Gastrocnemius medialis (tissue), 4 donors: ENCODE results near the gene DDX54. TPM values are rescaled to one million over a fixed set of nuclear protein-coding genes. Genes with fewer than 3 reads are reported as not detected.
A peak's percentile ranks its signal among the peaks of the same experiment; 100 is the strongest.

ENCODE experiments used
- ATAC-seq, 2 donors: fragments of 150-250 bp; one replicate each; pipeline ENCODE4 v1.9.1; 2016
- DNase-seq, 2 donors: peaks; one replicate each; pipeline ENCODE4 v3.0.0-alpha.2; 2019
- H3K27ac ChIP-seq, 4 donors: fragments of 200-600 bp; sonication (generic); 1 replicate in 1 of 4; 2 replicates in 3 of 4; pipeline ENCODE4 v1.5.1; 2016 to 2018; ENCODE audit warnings: mild to moderate bottlenecking in 2 of 4, moderate library complexity in 1 of 4
- H3K27me3 ChIP-seq, 3 donors: fragments of 200-600 bp; sonication (generic) in 2 of 3; 1 replicate in 1 of 3; 2 replicates in 2 of 3; pipeline versions ENCODE4 v1.5.1 to v1.6.0; 2016 to 2019; ENCODE audit warnings: mild to moderate bottlenecking in 1 of 3, moderate library complexity in 1 of 3
- H3K36me3 ChIP-seq, 2 donors: fragments of 200-600 bp; sonication (generic) in 1 of 2; one replicate each; pipeline ENCODE4 v1.5.1; 2017 to 2018
- H3K4me1 ChIP-seq, 2 donors: fragments of 200-600 bp; sonication (generic) in 1 of 2; one replicate each; pipeline ENCODE4 v1.5.1; 2016 to 2017; ENCODE audit warnings: mild to moderate bottlenecking in 2 of 2
- H3K4me3 ChIP-seq, 4 donors: fragments of 200-600 bp; sonication (generic) in 3 of 4; 1 replicate in 1 of 4; 2 replicates in 3 of 4; pipeline ENCODE4 v1.5.1; 2016 to 2019; ENCODE audit warnings: mild to moderate bottlenecking in 2 of 4
- H3K9me3 ChIP-seq, 3 donors: fragments of 200-600 bp; sonication (generic) in 2 of 3; 1 replicate in 1 of 3; 2 replicates in 2 of 3; pipeline ENCODE4 v1.5.1; 2016 to 2019
- POLR2A ChIP-seq, 2 donors: fragments of 450-650 bp; IDR thresholded peaks; one replicate each; pipeline ENCODE4 v1.6.1; 2017; ENCODE audit warnings: antibody characterized with exemption in 2 of 2, mild to moderate bottlenecking in 2 of 2, moderate library complexity in 2 of 2
- in situ Hi-C, 4 donors: fragments of 200-750 bp; cut with MboI; loops; one replicate each; pipeline versions ENCODE4 v1.15.0 to v1.8.0; 2017; ENCODE audit warnings: low sequenced_read_pairs in 4 of 4
- intact Hi-C: fragments of 100-400 bp; cut with DNase I; formaldehyde crosslinking; loops from one replicate; pipeline ENCODE4 v1.15.1; 2023; ENCODE audit warnings: low total_unique reads
- total RNA-seq, 4 donors: library from RNA; depleted of rRNA; stranded (reverse); fragments of >200 nt; gene quantifications; one replicate each; pipeline versions ENCODE4 v1.1.0 to v1.2.3, GENCODE V29; 2016
- TF ChIP-seq, protein P1 (sequence below), 5 experiments: fragments of 450-650 bp in 3 of 5; fragments of 200-600 bp in 2 of 5; sonication (generic) in 2 of 5; IDR thresholded peaks in 4 of 5; conservative IDR thresholded peaks in 1 of 5; 1 replicate in 4 of 5; 2 replicates in 1 of 5; pipeline ENCODE4 v1.5.1; 2016 to 2019; ENCODE audit warnings: antibody characterized with exemption in 5 of 5, mild to moderate bottlenecking in 3 of 5, moderate library complexity in 3 of 5

DDX54 gene
- total RNA-seq, 4 donors from 2014 or later = 90.0 to 144 (median 108) TPM

GRCh38 chr12:113152835-113153814 lies 32.2 kb downstream of the DDX54 start:
- Histone ChIP-seq H3K4me3 (peak overlapping the region; percentile 5 to 55 (median 32)), H3K36me3 (peaks cover 0 to 7% of the 10 kb centered on the region in 2 donors), H3K27ac (no peak overlapping the region), H3K9me3 (no peaks in the 10 kb centered on the region), H3K4me1 (no peaks in the 10 kb centered on the region), H3K27me3 (peaks cover 50 to 67% (median 53%) of the 10 kb centered on the region in 3 donors)
- TF ChIP-seq, protein P1, sequence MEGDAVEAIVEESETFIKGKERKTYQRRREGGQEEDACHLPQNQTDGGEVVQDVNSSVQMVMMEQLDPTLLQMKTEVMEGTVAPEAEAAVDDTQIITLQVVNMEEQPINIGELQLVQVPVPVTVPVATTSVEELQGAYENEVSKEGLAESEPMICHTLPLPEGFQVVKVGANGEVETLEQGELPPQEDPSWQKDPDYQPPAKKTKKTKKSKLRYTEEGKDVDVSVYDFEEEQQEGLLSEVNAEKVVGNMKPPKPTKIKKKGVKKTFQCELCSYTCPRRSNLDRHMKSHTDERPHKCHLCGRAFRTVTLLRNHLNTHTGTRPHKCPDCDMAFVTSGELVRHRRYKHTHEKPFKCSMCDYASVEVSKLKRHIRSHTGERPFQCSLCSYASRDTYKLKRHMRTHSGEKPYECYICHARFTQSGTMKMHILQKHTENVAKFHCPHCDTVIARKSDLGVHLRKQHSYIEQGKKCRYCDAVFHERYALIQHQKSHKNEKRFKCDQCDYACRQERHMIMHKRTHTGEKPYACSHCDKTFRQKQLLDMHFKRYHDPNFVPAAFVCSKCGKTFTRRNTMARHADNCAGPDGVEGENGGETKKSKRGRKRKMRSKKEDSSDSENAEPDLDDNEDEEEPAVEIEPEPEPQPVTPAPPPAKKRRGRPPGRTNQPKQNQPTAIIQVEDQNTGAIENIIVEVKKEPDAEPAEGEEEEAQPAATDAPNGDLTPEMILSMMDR (IDR thresholded peaks at IDR 0.05 in 4 of 5, conservative IDR thresholded peaks at IDR 0.05 in 1 of 5) = peak in 2 of 5 experiments; percentile 17 to 29
- no peak for TF ChIP-seq POLR2A (IDR thresholded peaks at IDR 0.05)
- ATAC-seq (peak in 1 of 2 donors; percentile 28), DNase-seq (no peak)
- intact Hi-C loops (loop anchor here (2.0 kb wide), 1 partner anchor 104 kb away; no protein-coding TSS in a partner anchor), in situ Hi-C loops (loop anchor here in 1 of 4 donors (5.0 kb wide), 1 partner anchor 106 kb away; no protein-coding TSS in a partner anchor)

GRCh38 chr12:113152196-113152834 lies 33.0 kb downstream of the DDX54 start:
- peak overlapping the region in 1 of 4 donors; percentile 32 for H3K4me3 ChIP-seq
- H3K27ac ChIP-seq = no peak overlapping the region
- TF ChIP-seq POLR2A (IDR thresholded peaks at IDR 0.05) = no peak
- TF ChIP-seq, protein P1 (IDR thresholded peaks at IDR 0.05 in 4 of 5, conservative IDR thresholded peaks at IDR 0.05 in 1 of 5) = no peak
- ATAC-seq (no peak), DNase-seq (no peak)
- peaks cover 50 to 67% (median 53%) of the 10 kb centered on the region in 3 donors for H3K27me3 ChIP-seq
- H3K4me1 ChIP-seq = no peaks in the 10 kb centered on the region
- intact Hi-C loops (loop anchor here (2.0 kb wide), 1 partner anchor 104 kb away; no protein-coding TSS in a partner anchor), in situ Hi-C loops (loop anchor here in 1 of 4 donors (5.0 kb wide), 1 partner anchor 105 kb away; no protein-coding TSS in a partner anchor)
- no peaks in the 10 kb centered on the region for H3K36me3 ChIP-seq
- no peaks in the 10 kb centered on the region for H3K9me3 ChIP-seq

- ATAC-seq = no peak
- no peak for DNase-seq
Observed at GRCh38 chr12:113151655-113152054, 33.6 kb downstream of the DDX54 start.

More at GRCh38 chr12:113151655-113152054, 33.6 kb downstream of the DDX54 start:
- Histone ChIP-seq H3K9me3 (no peaks in the 10 kb centered on the region), H3K36me3 (no peaks in the 10 kb centered on the region), H3K4me1 (no peaks in the 10 kb centered on the region), H3K4me3 (no peak overlapping the region), H3K27ac (no peak overlapping the region), H3K27me3 (peaks cover 50 to 70% (median 53%) of the 10 kb centered on the region in 3 donors)
- TF ChIP-seq, protein P1 (IDR thresholded peaks at IDR 0.05 in 4 of 5, conservative IDR thresholded peaks at IDR 0.05 in 1 of 5) = no peak
- no peak for TF ChIP-seq POLR2A (IDR thresholded peaks at IDR 0.05)
- intact Hi-C loops = loop anchor here (2.0 kb wide), 1 partner anchor 103 kb away; no protein-coding TSS in a partner anchor
- in situ Hi-C loops = loop anchor here in 1 of 4 donors (5.0 kb wide), 1 partner anchor 104 kb away; no protein-coding TSS in a partner anchor
